ENCODE measurements around the gene DGKH.

GRCh38 chr13:42041011-42041683 is 7.3 kb upstream of the DGKH start:
- TF ChIP-seq, protein P1, sequence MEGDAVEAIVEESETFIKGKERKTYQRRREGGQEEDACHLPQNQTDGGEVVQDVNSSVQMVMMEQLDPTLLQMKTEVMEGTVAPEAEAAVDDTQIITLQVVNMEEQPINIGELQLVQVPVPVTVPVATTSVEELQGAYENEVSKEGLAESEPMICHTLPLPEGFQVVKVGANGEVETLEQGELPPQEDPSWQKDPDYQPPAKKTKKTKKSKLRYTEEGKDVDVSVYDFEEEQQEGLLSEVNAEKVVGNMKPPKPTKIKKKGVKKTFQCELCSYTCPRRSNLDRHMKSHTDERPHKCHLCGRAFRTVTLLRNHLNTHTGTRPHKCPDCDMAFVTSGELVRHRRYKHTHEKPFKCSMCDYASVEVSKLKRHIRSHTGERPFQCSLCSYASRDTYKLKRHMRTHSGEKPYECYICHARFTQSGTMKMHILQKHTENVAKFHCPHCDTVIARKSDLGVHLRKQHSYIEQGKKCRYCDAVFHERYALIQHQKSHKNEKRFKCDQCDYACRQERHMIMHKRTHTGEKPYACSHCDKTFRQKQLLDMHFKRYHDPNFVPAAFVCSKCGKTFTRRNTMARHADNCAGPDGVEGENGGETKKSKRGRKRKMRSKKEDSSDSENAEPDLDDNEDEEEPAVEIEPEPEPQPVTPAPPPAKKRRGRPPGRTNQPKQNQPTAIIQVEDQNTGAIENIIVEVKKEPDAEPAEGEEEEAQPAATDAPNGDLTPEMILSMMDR (IDR thresholded peaks at IDR 0.05), result no peak
- TF ChIP-seq EZH2 (IDR thresholded peaks at IDR 0.05) (peak; percentile 50), EZH2phosphoT487 (IDR thresholded peaks at IDR 0.05) (no peak)
